Subcutaneous adipose tissue (tissue), 4 donors: ENCODE measurements around the gene CEMP1. TPM values are rescaled to one million over a fixed set of nuclear protein-coding genes. Genes with fewer than 3 reads are reported as not detected.

Experiments
- total RNA-seq, 4 donors: library from RNA; depleted of rRNA; stranded (reverse); fragments of >200 nt; gene quantifications; one replicate each; pipeline ENCODE4 v1.1.0, GENCODE V29; 2016
- TF ChIP-seq, protein P1 (sequence below): fragments of 450-650 bp; IDR thresholded peaks from one replicate; pipeline ENCODE4 v1.5.1; 2016; ENCODE audit warnings: low read depth, mild to moderate bottlenecking, control low read depth, antibody characterized with exemption, moderate library complexity

CEMP1 gene
- total RNA-seq, 4 donors from 2014 or later = not detected

DNA sequence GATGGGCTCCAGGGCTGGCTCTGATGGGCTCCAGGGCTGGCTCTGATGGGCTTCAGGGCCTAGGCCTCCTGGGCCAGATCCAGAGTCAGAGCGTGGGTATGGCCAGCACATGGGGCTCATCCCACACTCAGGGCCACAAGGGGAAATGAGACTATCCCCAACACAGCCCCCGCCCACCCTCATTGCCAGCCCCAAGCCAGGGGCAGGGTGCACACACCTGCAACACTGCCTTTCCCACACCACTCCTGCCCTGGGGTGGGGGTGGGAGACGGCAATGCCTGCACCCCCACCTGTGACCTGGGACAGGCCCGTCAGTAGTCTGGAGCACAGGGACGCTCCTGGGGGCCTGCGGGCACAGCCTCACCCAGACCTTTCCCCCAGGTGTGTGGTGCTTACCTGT lies 31.8 kb downstream of the CEMP1 start:
- TF ChIP-seq, protein P1, sequence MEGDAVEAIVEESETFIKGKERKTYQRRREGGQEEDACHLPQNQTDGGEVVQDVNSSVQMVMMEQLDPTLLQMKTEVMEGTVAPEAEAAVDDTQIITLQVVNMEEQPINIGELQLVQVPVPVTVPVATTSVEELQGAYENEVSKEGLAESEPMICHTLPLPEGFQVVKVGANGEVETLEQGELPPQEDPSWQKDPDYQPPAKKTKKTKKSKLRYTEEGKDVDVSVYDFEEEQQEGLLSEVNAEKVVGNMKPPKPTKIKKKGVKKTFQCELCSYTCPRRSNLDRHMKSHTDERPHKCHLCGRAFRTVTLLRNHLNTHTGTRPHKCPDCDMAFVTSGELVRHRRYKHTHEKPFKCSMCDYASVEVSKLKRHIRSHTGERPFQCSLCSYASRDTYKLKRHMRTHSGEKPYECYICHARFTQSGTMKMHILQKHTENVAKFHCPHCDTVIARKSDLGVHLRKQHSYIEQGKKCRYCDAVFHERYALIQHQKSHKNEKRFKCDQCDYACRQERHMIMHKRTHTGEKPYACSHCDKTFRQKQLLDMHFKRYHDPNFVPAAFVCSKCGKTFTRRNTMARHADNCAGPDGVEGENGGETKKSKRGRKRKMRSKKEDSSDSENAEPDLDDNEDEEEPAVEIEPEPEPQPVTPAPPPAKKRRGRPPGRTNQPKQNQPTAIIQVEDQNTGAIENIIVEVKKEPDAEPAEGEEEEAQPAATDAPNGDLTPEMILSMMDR = no peak

DNA sequence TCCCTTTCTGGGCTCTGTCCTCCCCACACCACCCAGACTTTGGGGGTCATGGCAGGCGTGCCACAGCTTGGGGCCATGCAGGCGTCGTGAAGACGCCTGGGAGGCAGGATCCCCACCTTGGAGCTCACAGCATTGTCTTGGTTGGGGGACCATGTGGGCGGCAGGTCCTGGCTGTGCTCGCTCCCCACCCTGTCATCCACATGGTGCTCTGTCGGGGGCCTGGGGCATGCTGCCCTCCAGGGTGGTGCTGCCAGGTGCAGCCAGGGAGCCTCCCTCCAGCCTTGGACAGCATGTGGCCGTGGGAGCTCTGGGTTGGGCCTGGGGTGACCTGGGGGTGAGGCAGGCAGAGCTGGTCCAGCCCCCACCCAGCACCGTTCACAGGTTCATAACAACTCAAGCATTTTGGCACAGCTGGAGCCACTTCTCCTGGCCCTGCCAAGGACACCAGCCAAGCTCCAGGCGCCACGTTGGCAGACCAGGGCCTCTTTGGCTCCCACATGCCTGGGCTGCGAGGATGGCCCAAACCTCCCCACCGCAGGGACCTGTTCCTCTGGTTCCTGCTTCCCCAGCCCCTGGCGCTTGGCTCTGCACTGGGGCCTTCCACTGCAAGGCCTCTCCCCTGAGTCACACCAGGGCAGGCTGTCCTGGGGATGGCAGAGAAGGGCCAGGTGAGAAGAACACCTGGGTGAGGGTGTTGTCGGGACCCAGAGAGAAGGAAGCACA lies 32.5 kb downstream of the CEMP1 start:
- TF ChIP-seq, protein P1 = no peak

DNA sequence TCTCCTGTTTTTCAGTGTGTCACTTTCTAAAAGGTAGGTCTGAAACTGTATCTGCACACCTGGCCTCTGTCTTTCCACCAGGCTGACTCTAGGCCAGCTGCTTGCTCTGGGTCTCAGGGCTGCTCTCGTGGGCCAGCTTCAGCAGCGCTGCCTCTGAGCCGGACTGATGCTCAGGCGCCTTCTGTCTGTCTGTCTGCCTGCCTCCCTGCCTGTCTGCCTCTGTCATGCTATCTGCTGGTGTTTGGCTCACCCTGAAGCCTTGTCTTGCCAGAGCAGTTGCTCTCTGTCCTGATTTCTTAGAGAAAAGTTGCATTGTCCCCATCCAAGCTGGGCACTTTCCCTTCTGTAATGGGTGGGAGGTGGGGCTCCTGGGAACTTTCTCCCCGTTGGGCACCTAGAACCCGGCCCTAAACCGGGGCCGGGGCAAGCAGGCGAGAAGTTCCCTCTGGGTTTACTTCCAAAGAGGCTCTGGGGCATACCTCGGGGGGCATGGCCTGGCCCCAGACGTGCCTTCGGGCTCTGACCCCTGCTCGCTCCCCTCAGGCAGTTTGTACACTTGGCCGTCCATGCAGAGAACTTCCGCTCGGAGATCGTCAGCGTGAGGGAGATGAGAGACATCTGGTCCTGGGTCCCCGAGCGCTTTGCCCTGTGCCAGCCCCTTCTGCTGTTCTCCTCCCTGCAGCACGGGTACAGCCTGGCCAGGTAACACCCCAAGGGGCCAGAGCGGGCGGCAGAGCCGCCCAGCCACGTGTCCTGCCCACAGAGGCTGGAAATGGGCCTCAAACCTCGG lies 33.3 kb downstream of the CEMP1 start:
- TF ChIP-seq, protein P1 = no peak

DNA sequence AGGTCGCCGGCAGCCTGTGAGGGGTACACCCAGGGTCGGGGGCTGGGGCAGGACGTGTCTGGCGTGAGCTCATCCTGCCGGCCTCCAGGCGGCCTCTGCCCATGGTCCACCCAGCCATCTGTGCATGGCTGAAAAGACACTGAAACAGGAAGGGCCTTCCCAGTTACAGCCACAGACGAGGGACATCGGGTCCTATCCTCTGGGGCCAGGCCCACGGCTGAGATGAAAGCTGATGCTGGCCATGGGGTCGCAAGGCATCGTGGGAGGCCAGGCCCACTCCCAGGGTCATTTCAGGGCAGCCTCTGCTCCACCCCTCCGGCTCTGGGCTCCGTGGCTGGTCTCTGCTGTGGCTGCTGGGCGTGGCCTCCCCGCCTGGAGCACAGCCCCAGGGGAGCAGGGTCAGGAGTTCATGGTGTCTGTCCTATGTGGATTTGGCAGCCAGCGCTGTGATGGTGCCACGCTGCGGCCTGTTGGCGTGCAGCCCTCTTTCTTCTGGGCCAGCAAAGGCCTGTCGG lies 34.0 kb downstream of the CEMP1 start:
- TF ChIP-seq, protein P1 = no peak

DNA sequence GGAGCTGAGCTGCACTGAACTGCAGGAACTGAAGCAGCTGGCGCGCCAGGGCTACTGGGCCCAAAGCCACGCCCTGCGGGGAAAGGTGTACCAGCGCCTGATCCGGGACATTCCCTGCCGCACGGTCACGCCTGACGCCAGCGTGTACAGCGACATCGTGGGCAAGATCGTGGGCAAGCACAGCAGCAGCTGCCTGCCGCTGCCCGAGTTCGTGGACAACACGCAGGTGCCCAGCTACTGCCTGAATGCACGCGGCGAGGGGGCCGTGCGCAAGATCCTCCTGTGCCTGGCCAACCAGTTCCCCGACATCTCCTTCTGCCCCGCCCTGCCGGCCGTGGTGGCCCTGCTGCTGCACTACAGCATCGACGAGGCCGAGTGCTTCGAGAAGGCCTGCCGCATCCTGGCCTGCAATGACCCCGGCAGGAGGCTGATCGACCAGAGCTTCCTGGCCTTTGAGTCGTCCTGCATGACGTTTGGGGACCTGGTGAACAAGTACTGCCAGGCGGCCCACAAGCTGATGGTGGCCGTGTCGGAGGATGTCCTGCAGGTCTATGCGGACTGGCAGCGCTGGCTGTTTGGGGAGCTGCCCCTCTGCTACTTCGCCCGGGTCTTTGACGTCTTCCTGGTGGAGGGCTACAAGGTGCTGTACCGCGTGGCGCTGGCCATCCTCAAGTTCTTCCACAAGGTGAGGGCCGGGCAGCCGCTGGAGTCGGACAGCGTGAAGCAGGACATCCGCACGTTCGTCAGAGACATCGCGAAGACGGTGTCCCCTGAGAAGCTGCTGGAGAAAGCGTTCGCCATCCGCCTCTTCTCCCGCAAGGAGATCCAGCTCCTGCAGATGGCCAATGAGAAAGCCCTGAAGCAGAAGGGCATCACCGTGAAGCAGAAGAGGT lies 34.7 kb downstream of the CEMP1 start:
- TF ChIP-seq, protein P1 = no peak

DNA sequence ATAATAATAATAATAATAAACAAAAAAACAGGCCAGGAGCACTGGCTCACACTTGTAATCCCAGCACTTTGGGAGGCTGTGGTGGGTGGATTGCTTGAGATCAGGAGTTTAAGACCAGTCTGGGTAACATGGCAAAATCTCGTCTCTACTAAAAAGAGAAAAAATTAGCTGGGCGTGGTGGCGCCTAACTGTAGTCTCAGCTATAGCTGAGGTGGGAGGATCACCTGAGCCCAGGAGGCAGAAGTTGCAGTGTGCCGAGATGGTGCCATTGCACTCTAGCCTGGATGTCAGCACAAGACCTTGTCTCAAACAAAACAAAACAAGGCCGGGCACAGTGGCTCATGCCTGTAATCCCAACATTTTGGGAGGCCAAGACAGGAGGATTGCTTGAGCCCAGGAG lies 36.2 kb downstream of the CEMP1 start:
- TF ChIP-seq, protein P1 = no peak
